UCSD-AML1 (cell line): ENCODE data around the gene ARHGEF19.

Experiments
- DNase-seq: peaks from one replicate; lab custom pipeline; 2025; ENCODE audit not compliant: unreplicated experiment; lab: John Stamatoyannopoulos, UW

The ARHGEF19 gene

DNA sequence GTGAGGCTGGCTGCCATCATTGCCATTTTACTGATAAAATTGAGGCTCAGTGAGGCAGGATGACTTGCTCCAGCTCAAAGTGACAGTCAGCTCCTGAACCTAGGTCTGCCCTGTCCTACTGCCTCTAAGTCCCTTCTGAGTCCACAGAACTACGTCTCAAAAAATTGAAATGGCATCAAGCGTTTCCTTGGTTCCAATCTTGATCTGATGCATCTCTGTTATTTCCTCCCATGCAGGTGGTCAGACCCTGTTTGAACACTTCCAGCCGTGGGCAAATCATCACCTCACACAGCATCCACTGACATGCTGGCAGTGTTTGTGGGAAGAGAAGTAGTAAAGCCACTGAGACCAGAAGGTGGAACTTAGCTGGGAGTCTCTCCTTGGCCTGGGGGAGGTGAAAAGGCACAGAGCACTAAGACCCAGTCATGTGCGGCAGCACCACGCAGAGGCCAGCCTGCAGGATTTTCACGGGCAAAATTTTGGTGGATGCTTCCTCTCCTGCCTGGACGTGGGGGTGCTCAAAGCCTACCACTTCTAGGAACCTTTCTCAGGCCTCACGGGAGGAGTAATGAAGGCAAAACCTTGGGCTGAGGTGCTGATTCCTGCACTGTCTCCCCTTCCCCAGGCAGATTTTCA lies 32.3 kb upstream of the ARHGEF19 start:
- DNase-seq = no peak

DNA sequence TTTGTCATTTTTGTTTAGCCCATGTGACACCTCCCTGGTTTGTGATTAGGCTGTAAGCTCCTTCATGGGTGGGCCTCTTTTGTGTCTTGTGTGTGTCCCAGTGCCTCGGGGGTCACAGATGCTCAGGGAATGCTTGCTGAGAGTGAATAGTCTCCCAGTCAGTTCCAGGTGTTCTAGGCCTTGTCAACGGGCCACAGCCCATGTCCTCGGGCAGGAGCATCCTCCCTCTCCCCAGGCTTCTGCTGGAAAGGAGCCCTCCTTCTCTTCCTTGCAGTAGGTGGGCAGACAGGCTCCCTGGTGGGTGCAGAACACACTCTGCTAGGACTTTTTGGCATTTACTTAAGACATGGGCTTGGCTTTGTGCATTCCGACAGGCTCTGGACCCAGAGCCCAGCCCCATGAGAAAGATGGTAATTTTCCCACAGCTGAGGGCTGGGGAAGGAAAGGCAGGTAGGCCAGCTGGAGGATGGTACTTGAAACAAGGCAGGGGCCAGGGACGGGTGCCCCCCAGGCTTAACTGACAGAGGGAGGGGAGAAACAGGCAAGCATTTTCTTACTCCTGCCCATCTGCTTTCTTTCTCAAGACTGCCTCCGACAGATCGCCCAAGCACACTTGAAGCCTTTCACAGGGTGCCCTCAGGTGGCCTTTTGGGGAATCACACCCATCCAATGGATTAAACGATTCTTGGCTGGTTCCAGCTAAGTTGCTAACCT lies 31.6 kb upstream of the ARHGEF19 start:
- peak; percentile 73 for DNase-seq

DNA sequence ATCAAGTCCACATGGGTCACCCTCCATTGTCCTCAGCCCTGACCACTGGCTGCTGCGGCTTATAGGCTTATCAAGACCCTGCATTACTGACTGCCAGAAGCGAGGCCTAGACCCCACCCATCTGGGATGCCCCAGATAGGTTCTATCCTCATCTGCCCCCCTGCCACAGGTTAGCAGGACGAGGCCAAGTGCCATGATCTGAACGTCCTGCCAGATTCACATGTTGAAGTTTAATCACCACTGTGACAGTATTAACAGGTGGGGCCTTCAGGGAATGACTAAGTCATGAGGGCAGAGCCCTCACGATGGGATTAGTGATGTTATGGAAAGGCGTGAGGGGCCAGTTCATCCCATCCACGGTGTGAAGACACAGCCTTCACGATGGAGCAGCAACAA lies 30.8 kb upstream of the ARHGEF19 start:
- no peak for DNase-seq

DNA sequence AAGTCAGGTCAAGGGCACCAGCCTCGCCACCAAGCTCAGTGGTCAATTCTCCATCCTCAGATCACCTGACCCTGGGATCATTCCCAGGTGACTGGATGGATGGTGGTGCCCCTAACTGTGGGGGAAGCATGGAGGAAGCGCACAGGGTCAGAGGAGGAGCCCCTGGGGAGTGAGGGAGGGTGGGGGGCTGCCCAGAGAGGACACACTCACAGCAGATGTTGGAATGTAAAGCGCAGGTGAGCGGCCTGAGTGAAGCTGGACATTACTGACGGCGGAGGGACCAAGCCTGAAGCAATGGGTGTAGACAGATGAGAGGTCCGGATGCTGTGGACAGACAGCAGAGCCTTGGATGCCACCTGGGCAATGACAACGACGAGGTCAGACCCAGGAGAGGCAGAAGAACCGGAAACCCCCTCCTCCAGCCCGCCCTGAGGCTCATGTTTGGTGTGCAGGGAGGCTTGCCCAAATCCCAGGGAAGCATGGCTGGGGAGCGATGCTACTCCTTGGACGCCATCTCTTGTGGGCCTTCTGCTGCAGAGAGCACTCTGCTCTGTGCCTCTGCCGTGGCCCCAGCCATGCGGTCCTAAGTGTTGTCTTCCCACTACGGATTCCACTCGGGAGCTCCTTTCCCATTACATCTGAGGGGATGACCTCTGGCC lies 30.2 kb upstream of the ARHGEF19 start:
- DNase-seq = no peak

DNA sequence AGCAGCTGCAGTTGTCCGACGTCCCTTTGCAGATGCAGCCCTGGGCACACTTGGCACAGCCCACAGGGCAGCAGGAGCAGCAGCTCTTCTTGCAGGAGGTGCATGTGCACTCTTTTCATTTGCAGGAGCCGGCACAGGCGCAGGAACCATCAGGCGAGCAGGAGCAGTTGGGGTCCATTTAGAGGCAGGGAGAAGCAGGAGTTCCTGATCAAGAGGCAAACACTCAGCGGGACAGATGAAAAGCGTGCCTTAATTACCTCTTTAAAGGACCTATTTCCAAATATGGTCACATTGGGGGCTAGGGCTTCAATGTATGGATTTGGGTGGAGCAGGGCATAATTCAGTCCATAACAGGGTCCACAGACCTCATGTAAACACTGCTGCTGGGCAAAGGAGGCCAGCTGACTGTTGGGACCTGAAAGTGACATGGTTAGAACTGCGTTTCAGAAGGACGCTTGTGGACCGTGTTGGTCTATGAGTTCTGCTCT lies 28.8 kb upstream of the ARHGEF19 start:
- DNase-seq = no peak

DNA sequence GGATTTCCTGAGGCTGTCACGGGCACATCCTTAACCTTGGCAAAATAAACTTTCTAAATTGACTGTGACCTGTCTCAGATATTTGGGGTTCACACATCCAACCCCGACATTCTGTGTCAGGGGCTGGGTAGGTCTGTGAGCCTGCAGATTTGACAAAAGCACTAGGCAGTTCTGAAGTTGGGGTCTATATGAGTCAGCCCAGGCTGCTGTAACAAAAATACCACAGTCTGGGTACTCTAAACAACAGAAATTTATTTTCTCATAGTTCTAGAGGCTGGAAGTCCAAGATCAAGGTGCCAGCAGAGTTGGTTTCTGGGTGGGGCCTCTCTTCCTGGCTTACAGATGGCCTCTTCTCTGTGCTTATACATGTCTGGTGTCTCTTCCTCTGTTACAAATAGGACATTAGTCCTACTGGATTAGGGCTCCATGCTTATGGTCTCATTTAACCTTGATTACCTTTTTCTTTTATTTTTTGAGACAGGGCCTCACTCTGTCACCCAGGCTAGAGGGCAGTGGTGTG lies 27.6 kb upstream of the ARHGEF19 start:
- DNase-seq = no peak

DNA sequence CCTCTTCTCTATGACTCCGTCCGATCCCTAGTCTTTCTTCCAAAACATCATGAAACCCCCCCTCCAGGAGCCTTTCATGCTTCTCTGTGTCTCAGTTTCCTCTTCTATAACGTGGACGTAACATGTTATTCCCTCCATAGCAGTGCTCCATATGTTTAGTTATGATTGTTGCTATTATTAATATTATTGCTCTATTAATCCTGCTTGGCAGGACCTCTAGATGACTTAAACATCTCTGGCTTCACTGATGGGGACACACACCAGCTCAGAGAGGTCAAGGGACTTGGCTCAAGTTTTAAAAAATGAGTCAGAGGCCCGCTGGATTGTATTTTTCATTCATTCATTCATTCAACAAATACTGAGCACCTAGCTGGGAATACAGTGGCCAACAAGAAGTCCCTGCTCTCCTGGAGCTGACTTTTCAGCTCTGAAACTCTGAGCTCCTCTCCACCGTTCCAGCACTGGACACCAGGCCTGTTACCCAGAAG lies 24.9 kb upstream of the ARHGEF19 start:
- DNase-seq = no peak

DNA sequence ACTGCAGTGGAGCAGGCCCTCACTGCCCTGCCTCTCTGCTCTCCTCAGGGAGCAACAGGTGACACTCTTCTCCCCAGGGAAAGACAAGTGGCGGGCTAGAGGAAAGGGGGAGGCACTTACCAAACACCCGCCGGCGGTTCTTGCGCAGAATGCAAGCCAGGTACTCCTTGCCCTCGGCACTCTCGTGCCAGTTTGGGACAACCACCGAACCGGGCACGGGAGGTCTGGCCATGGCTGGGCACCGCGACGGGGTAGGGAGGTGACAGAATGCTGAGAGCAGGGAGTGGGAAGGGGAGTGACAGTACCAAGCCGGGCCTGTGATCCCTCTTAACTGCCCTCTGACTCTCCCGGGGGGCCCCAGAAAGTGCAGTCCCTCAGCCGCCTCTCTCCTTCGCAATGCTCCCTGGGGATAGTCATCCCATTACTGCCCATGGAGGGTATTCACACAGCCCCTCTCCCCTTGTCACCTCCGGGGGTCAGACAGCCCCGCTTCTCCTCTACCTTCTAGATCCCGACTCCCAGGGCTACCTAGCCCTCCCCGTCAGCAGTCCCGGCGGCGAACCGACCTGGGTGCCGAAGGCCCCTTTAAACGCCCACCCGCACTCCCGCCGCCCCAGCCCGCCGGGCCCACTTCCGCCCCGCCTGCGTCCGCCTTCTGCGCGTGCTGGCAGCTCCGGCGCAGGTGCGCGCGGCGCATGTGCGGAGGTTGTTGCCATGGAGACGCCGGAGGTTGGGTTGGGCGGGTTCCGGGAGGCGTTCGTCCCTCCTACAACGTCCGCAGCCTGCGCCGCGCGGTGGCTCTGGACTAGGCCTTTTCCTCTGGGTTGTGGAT lies 24.3 kb upstream of the ARHGEF19 start, which contains the start of gene CPLANE2:
Gene CPLANE2 (minus strand): TSS at position 673 of the 832 bp plus-strand sequence. CDS start 441 bp downstream, at position 232.
- DNase-seq = peak; percentile 93

DNA sequence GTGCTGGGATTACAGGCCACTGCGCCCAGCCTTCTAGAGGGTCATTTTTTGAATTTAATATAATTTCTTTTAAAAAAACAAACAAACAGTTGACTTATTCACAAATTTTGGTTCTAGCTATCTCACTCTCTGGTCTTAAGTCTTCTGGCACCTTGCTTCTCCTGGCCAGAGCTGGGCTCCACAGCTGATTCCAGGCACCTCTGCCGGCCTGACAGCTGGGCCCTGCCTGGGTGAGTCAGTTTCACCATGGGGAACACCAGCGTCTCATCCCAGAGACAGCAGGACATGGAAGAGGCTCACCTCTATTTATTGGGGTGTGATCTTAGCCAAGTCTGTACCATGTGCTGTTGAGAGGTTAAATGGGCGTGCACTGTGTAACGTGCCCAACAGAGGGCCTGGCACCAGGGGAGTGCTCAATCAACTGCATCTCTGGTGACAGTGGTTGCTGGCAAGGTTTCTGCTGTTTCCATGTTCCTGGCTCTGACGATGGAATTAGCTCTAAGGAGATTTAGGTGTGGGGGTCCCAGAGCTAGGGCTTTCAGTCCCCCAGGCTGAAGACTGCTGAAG lies 23.6 kb upstream of the ARHGEF19 start:
- peak; percentile 59 for DNase-seq

DNA sequence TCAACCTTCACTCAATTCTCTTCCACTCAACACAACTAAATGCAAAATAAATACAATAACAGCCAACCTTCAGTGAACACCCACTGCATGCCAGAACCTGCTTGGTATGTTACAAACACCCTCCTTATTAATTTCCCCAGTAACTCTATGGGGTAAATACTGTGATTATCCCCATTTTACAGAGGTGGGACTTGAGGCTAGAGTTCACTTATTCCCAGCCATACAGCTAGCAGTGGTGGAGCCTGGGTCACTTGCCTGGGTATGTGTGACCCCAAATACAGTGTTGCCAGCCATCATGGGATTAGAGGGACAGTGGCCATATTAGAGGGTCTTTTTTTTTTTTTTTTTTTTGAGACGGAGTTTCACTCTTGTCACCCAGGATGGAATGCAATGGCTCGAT lies 22.9 kb upstream of the ARHGEF19 start:
- no peak for DNase-seq

DNA sequence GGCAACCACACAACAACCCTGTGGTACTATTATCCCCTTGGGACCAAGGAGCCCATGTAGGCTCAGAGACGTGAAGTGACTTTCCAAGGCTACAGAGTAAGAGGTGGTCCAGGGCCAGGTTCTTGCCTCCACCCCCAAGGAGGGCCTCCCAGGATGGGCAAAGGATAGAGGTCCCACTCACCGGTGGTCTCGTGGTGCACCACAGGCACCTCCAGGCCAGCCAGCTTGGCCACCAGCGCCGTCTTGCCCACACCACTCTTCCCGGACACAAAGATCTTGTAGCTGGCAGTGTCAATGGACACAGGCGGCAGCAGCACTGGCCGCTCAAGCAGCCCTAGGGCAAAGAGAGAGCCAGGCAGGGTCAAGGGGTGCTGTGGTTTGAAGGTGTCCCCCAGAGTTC lies 21.0 kb upstream of the ARHGEF19 start:
- DNase-seq = no peak

DNA sequence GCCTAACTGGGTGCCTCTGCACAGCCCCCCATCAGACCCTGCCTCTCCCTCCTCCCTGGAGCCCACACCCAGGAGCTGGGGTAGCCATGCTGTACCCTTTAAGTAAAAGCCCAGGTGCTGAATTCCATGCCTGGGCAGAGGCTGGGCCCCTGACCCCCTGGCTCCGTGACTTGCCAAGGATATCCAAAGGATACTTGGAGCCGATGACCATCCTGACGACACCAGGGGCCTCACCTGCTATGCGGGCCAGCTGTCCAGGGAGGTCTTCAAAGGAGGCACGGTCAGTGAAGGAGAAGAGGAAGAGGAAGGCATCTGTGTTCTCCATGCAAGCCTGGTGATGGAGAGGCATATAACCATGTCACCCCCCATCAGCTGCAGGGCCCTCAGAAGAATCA lies 19.9 kb upstream of the ARHGEF19 start:
- DNase-seq = no peak

DNA sequence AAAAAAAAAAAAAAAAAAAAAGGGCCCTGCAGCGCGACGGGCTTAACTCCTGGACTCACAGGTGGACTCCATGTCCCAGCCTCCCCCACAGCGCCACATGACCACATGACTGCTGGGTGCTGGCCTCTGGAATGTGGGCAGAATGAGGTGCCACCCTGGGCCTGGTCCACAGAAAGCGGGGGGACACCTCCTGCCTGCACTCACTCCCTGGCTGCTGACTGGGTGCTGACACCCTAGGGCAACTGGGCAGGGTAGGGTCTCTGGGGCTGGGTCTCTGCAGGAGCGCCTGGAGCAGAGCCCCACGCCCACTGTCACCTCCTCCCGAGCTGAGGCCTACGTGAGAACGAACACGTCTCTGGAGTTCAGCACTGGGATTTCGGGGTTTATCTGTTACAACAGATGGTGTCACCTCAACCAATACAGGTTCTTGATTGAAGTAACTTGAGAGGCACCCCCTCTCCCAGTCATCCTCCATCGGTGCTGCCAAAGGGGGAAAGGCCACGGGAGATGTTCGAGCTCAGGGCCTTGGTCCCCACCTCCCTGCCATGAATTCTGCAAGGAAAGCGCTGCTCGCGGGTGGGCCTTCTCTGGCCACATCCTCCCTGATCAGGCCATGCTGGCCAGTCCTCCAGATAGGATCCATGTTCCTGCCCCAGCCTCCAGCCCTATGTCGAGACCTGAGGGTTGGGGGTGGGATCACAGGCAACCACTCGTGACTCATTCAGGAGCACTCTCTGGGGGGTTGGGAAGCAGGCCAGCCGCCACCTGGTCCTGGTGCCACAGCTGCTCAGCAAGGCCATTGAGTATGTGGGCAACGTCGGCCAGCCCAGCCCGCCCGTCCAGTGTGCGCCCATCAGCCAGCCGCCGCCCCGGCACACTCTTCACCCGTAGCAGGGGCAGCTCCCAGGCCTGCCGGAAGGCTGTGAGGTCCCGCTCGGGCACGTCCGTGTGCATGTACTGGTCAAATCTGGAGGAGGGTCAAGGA lies 19.2 kb upstream of the ARHGEF19 start:
- DNase-seq = no peak

DNA sequence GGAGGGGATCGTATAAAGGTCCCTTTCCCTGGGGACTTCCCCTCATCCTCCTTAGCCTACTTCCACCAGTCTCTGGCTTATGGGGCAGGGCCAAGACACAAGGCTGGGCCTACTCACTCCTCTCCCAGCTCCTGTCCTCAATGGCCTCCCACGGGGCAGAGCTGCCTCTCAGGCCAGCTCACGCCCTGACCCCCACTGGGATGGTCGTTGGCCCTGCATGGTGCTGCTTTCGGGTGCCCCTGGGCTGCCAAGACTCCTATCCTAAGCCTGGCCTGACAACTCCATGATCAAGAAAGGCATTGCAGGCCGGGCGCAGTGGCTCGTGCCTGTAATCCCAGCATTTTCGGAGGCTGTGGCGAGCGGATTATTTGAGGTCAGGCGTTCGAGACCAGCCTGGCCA lies 18.3 kb upstream of the ARHGEF19 start:
- DNase-seq = no peak

DNA sequence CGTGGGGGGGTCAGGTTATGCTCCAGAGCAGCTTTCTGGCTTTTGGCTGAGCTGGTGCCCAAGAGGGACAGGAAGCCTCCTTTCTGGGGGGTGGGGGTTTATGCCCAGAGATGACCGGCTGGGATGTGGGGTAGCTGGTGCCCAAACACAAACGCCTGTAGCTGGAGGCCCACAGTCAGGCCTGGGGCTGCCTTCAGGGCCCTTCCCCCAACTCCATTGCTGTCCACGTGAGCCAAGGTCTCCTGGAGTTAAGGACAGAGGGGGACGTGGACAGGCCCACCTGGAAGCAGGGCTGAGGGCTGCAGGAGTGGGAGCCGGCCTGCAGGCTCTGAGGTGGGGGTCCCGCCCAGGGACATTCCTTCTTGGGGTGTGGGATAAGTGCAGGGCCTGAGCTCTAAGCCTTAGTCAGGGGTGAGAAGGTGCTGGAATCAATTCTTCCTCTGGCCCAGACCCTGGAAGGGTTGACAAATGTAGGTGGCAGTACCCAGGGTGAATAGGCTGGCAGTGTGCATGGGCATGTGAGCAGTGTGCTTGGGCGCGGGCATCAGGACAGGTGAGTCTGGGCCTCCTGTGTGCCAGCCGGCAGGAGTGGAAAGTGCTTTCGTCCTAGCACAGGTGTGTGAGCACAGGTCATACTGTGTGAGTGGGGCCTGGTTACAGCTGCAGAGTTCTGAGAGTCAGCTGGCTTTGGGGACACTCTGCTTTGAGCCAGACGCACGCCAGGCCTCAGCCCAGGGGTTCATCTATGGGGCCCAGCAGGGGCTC lies 17.7 kb upstream of the ARHGEF19 start:
- DNase-seq = no peak

DNA sequence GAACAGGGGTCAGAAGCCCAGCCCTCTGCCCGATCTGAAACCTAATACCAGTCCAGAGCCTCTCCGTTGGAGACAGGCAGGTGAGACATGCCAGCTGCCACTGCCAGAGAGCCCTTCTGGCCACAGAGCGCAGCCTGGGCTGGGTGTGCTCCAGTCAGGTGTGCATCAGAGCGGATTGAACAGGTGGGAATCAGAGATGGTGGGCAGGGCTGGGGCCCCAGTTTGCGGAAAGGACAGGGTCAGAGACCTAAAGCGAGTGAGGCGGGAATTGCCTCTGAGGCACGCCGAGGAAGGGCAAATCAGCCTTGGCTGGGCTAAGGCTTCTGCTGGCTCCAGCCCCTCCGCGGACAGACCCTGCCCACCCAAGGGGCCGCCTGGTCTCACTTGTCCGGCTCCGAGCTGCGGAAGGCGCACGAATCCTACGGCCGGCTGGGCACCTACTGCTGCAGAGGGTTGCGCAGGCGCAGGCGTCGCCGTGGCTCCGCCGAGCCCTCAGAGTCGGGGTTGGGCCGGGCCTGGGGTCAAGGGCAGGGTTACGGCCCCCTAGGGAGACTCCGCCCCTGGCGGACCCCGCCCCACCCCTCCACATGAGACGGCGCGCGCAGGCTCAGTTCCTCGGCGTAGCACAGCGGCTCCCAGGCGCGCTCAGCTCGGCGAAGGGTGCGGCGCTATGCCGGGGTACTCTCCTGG lies 14.2 kb upstream of the ARHGEF19 start:
- DNase-seq = no peak

DNA sequence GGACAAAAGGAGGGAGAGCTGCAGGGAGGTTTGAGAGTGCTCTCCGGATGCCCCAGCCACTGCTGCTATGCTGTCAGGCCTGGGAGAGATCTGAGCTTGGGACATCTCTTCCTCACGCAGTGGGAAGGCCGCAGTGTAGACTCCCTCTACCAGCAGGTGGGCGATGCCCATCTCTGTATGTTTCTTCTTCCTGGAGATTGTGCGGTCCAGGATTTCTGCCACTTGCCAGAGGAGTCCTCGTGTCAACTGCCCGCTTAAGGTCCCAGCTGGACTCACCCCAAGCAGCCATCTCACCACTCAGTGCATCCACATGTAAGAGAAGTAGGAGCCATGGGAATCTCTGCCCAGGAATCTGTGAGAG lies 13.7 kb upstream of the ARHGEF19 start:
- no peak for DNase-seq

DNA sequence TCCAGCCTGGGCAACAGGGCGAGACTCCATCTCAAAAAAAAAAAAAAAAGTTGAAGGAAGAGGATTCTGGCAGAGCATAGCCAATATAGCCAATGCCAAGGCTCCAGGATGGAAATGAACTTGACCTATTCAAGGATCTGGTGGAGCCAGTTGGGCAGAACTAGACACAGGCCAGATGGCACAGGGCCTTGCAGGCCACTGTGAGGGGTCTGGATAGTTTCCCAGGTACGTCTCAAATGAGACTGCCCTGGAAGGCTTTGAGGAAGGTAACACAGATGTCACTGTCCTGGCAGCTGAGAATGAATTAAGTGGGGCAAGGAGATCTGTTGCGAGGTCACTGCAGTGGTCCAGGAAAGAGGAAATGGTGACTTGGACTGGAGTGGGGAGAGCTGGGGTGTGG lies 12.0 kb upstream of the ARHGEF19 start:
- no peak for DNase-seq
